NCI-H1436 treated with DMSO at 0.1 percent for 48 hours (cell line): ENCODE results near the gene MATN1.

ENCODE experiments used
- DNase-seq: peaks from one replicate; lab custom pipeline; 2025; lab: John Stamatoyannopoulos, UW

The MATN1 gene

GRCh38 chr1:30718091-30718635 is 5.2 kb downstream of the MATN1 start:
- DNase-seq, result peak; percentile 94

GRCh38 chr1:30716646-30717045 is 6.7 kb downstream of the MATN1 start:
- no peak for DNase-seq

- no peak for DNase-seq
Measured at GRCh38 chr1:30715886-30716285, 7.5 kb downstream of the MATN1 start.

- DNase-seq, result no peak
Measured at GRCh38 chr1:30715216-30715615, 8.2 kb downstream of the MATN1 start.

- no peak for DNase-seq
Measured at GRCh38 chr1:30714536-30715090, 8.8 kb downstream of the MATN1 start.

GRCh38 chr1:30714025-30714424 is 9.4 kb downstream of the MATN1 start:
- no peak for DNase-seq

- DNase-seq, result no peak
Measured at GRCh38 chr1:30713311-30713710, 10.1 kb downstream of the MATN1 start.

- no peak for DNase-seq
Measured at GRCh38 chr1:30712583-30712982, 10.8 kb downstream of the MATN1 start.

GRCh38 chr1:30710407-30710806 is 13.0 kb downstream of the MATN1 start:
- no peak for DNase-seq

- no peak for DNase-seq
Measured at GRCh38 chr1:30708361-30708728, 15.0 kb downstream of the MATN1 start.

GRCh38 chr1:30707412-30708360 is 15.7 kb downstream of the MATN1 start:
- DNase-seq, result no peak

GRCh38 chr1:30706528-30706927 is 16.9 kb downstream of the MATN1 start:
- peak; percentile 61 for DNase-seq

- no peak for DNase-seq
Measured at GRCh38 chr1:30705698-30706097, 17.7 kb downstream of the MATN1 start.

GRCh38 chr1:30704765-30705509 is 18.4 kb downstream of the MATN1 start:
- DNase-seq, result no peak

- no peak for DNase-seq
Measured at GRCh38 chr1:30704271-30704670, 19.1 kb downstream of the MATN1 start.

- no peak for DNase-seq
Measured at GRCh38 chr1:30702823-30703222, 20.6 kb downstream of the MATN1 start.

- no peak for DNase-seq
Measured at GRCh38 chr1:30701258-30701633, 22.1 kb downstream of the MATN1 start.

GRCh38 chr1:30700528-30701257 is 22.7 kb downstream of the MATN1 start:
- no peak for DNase-seq

GRCh38 chr1:30699762-30700161 is 23.6 kb downstream of the MATN1 start:
- no peak for DNase-seq

- no peak for DNase-seq
Measured at GRCh38 chr1:30698401-30698981, 24.9 kb downstream of the MATN1 start.

- DNase-seq, result no peak
Measured at GRCh38 chr1:30697571-30698376, 25.6 kb downstream of the MATN1 start.
